ENCODE data around the gene NSL1. TPM values are rescaled to one million over a fixed set of nuclear protein-coding genes. Genes with fewer than 3 reads are reported as not detected.

Gene NSL1
- 10 to 100 TPM; 31.3 to 42.0 TPM for total RNA-seq

GRCh38 chr1:212791676-212792395 is at the start of gene NSL1, which contains the start of gene TATDN3:
NSL1 (minus strand) TSS chr1:212791777; CDS start chr1:212791763, 14 bp downstream.
TATDN3 (plus strand) TSS chr1:212791894; CDS start chr1:212791922, 28 bp downstream.

DNA sequence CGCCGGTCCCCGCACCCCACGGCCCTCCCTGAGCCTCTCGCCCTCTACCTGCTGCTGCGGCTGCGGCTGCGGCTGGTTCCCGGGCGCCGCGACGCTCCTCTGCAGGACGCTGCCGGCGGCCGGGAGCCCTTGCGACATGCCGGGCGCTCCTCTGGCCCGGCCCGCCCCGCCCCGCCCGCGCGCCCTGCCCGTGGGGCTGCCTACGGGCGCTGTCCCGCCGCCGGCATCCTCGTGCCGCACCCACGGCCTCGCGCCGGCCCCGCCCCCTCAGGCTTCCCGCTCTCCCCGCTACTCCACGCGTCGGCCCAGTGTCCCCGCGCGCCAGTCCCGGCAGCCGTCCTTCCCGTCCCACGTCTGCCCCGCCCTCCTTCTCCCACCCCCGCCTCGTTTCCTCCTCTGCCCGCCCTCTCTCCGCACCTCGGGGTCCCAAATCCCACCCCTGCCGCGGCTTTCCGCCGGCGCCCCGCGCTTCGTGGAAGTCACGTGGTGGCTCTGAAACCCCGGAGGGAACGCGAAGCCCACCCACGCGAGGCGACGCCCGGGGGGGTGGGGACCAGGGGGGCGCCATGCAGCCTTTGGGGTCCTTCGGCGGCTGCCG is 91.9 kb downstream of the NSL1 start, which contains the start of gene BATF3:
BATF3 (minus strand) TSS at position 216 of the 598 bp plus-strand sequence; CDS start at position 138, 78 bp downstream.

Other genes with a start within 250 kb of the NSL1 start
- 1 to 10 TPM; 4.7 to 5.9 TPM for gene ATF3, start 183.0 kb downstream of the NSL1 start, total RNA-seq
- gene BATF3, start 91.9 kb downstream of the NSL1 start, total RNA-seq = 1 to 10 TPM; 1.7 to 2.8 TPM
- 10 to 100 TPM; 13.7 to 17.6 TPM for gene TATDN3, start 117 bp upstream of the NSL1 start, total RNA-seq
- under 1 TPM in 1 of 2 donors, not detected in 1; 0.34 TPM for gene SPATA45, start 55.9 kb upstream of the NSL1 start, total RNA-seq
- 10 to 100 TPM; 13.1 to 17.0 TPM for gene FLVCR1, start 66.5 kb upstream of the NSL1 start, total RNA-seq
- gene VASH2, start 158.8 kb upstream of the NSL1 start, total RNA-seq = under 1 TPM; under 0.01 to 0.33 TPM
- 10 to 100 TPM; 46.1 to 62.3 TPM for gene ANGEL2, start 224.1 kb upstream of the NSL1 start, total RNA-seq